HUES6 (cell line): ENCODE data around the gene CNPY1.

Source experiments
- H3K27ac ChIP-seq: 2 replicates; pipeline ENCODE4 v1.7.0; 2013; ENCODE audit warnings: low read depth, mild to moderate bottlenecking, low read length, inconsistent platforms
- H3K27me3 ChIP-seq: 2 replicates; pipeline ENCODE4 v1.6.1; 2013; ENCODE audit warnings: low read length; ENCODE audit not compliant: control insufficient read depth, insufficient read depth
- H3K36me3 ChIP-seq: 2 replicates; pipeline ENCODE4 v1.6.1; 2013; ENCODE audit warnings: low read length; ENCODE audit not compliant: control insufficient read depth, insufficient read depth
- H3K4me1 ChIP-seq: 2 replicates; pipeline ENCODE4 v1.6.1; 2013; ENCODE audit warnings: low read length; ENCODE audit not compliant: control insufficient read depth, insufficient read depth
- H3K4me3 ChIP-seq: 2 replicates; pipeline ENCODE4 v1.5.1; 2013; ENCODE audit warnings: low read depth, low read length
- H3K9ac ChIP-seq: one replicate; pipeline ENCODE4 v1.6.1; 2013; ENCODE audit warnings: mild to moderate bottlenecking, low read length
- H3K9me3 ChIP-seq: 2 replicates; pipeline ENCODE4 v1.6.1; 2013; ENCODE audit warnings: low read depth, low read length; ENCODE audit not compliant: control insufficient read depth, insufficient read depth

The CNPY1 gene

GRCh38 chr7:155586843-155587440, 40.6 kb upstream of the CNPY1 start:
- no peak overlapping the region for H3K4me3 ChIP-seq
- peaks cover 11% of the 10 kb centered on the region; the same call in 1 of the 2 replicates for H3K4me1 ChIP-seq
- H3K27ac ChIP-seq, result no peak overlapping the region
- no peak overlapping the region for H3K9ac ChIP-seq
- H3K27me3 ChIP-seq, result peaks cover 9% of the 10 kb centered on the region; the same call in 1 of the 2 replicates
- H3K9me3 ChIP-seq, result no peaks in the 10 kb centered on the region
- no peaks in the 10 kb centered on the region for H3K36me3 ChIP-seq

GRCh38 chr7:155585951-155586350, 39.6 kb upstream of the CNPY1 start:
- Histone ChIP-seq H3K4me1 (peaks cover 7% of the 10 kb centered on the region; the same call in 1 of the 2 replicates), H3K4me3 (no peak overlapping the region), H3K27ac (no peak overlapping the region), H3K9ac (no peak overlapping the region), H3K27me3 (peaks cover 13% of the 10 kb centered on the region), H3K9me3 (no peaks in the 10 kb centered on the region), H3K36me3 (no peaks in the 10 kb centered on the region)

GRCh38 chr7:155585532-155585895, 39.2 kb upstream of the CNPY1 start:
- Histone ChIP-seq H3K9me3 (no peaks in the 10 kb centered on the region), H3K27ac (no peak overlapping the region), H3K36me3 (no peaks in the 10 kb centered on the region), H3K4me1 (peaks cover 2% of the 10 kb centered on the region; the same call in 1 of the 2 replicates), H3K27me3 (peaks cover 15% of the 10 kb centered on the region), H3K4me3 (no peak overlapping the region), H3K9ac (no peak overlapping the region)

DNA sequence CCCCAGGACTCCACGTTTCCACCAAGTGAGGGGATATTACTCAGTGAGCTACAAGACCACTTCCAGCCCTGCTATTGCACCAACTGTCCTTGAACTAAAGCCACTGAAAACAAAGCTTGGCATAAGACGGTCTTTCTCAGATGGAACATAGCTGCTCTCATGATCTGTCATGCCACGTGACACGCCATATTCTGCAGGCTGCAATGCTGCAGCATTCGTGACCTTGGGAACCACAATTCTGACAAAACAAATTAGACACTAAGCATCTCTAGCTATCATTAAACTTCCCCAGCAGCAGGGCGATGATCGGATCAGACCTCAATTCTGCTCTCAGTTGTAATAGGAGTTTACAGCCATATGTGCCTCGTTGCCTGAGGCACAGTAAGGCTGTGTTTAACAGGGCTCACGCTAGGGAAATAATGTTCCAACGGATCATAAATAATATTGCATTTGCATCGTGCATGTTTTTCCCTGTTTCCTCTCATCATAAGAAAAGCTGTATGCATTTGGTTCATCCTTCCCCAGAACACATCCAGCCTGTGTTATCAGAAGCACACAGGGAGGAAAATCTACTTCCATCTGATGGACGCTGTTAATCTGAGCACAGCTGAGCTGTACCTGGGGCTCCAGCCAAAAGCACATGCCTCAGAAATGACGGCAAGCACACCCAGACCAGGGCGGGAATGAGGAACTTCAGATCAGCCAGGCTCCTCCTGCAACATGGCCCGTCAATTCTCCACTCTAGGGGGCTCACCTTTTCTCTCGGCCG, 38.6 kb upstream of the CNPY1 start:
- Histone ChIP-seq H3K4me3 (no peak overlapping the region), H3K36me3 (no peaks in the 10 kb centered on the region), H3K9ac (no peak overlapping the region), H3K27me3 (peaks cover 19% of the 10 kb centered on the region), H3K27ac (no peak overlapping the region), H3K4me1 (no peaks in the 10 kb centered on the region), H3K9me3 (no peaks in the 10 kb centered on the region)

DNA sequence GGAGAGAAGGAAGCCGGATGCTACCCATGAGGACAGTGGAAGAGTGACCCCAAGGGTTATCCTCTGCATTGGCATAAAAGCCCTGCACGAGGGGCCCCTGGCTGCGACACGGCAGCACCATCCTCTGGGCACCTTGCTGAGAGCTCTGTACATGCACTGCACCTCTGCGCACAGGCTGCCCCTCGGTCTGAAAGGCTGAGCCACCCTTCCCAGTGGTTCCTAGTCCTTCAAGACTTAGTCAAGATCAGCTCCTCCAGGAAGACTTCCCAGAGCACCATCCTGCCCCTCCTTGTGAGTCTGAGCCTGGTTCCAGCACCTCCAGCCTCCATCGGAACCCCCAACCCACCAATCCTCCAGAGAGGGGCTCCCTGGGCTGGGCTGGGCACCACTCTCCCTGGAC, 37.9 kb upstream of the CNPY1 start:
- Histone ChIP-seq H3K9me3 (no peaks in the 10 kb centered on the region), H3K27ac (no peak overlapping the region), H3K4me3 (no peak overlapping the region), H3K27me3 (peaks cover 19% of the 10 kb centered on the region), H3K4me1 (no peaks in the 10 kb centered on the region), H3K9ac (no peak overlapping the region), H3K36me3 (no peaks in the 10 kb centered on the region)

GRCh38 chr7:155583636-155584035, 37.3 kb upstream of the CNPY1 start:
- Histone ChIP-seq H3K27ac (no peak overlapping the region), H3K27me3 (peaks cover 19% of the 10 kb centered on the region), H3K4me1 (no peaks in the 10 kb centered on the region), H3K4me3 (no peak overlapping the region), H3K36me3 (no peaks in the 10 kb centered on the region), H3K9me3 (no peaks in the 10 kb centered on the region), H3K9ac (no peak overlapping the region)

GRCh38 chr7:155581954-155582353, 35.6 kb upstream of the CNPY1 start:
- no peak overlapping the region for H3K27ac ChIP-seq
- H3K9ac ChIP-seq, result no peak overlapping the region
- H3K27me3 ChIP-seq, result peaks cover 19% of the 10 kb centered on the region
- no peaks in the 10 kb centered on the region for H3K36me3 ChIP-seq
- no peak overlapping the region for H3K4me3 ChIP-seq
- H3K9me3 ChIP-seq, result no peaks in the 10 kb centered on the region
- H3K4me1 ChIP-seq, result no peaks in the 10 kb centered on the region

- H3K27me3 ChIP-seq, result peaks cover 19% of the 10 kb centered on the region
- H3K4me1 ChIP-seq, result no peaks in the 10 kb centered on the region
- H3K36me3 ChIP-seq, result no peaks in the 10 kb centered on the region
- H3K9ac ChIP-seq, result no peak overlapping the region
- H3K27ac ChIP-seq, result no peak overlapping the region
- no peaks in the 10 kb centered on the region for H3K9me3 ChIP-seq
- H3K4me3 ChIP-seq, result no peak overlapping the region
Observed at GRCh38 chr7:155581107-155581830, 34.9 kb upstream of the CNPY1 start.

DNA sequence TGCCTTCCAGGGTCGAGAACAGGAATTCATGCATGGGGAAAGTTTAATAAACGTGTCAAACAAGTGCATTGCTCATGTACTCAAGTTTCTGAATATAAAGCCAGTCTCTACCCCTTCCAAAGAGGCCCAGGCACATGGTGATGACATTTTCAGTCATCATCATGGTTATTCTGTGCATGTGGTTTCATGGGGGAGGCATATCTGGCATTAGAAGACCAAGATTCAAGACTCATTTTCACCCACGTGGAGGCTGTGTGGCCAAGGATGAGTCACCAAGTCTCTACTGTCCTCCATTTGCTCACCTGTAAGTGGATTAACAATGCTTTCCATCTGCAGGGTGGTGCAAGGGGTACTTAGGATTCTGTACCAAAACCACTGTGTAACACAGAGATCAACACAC, 34.0 kb upstream of the CNPY1 start:
- Histone ChIP-seq H3K4me1 (no peaks in the 10 kb centered on the region), H3K27me3 (peaks cover 19% of the 10 kb centered on the region), H3K36me3 (no peaks in the 10 kb centered on the region), H3K4me3 (no peak overlapping the region), H3K27ac (no peak overlapping the region), H3K9me3 (no peaks in the 10 kb centered on the region), H3K9ac (no peak overlapping the region)

GRCh38 chr7:155579565-155579964, 33.2 kb upstream of the CNPY1 start:
- H3K9ac ChIP-seq, result no peak overlapping the region
- no peak overlapping the region for H3K27ac ChIP-seq
- no peaks in the 10 kb centered on the region for H3K36me3 ChIP-seq

DNA sequence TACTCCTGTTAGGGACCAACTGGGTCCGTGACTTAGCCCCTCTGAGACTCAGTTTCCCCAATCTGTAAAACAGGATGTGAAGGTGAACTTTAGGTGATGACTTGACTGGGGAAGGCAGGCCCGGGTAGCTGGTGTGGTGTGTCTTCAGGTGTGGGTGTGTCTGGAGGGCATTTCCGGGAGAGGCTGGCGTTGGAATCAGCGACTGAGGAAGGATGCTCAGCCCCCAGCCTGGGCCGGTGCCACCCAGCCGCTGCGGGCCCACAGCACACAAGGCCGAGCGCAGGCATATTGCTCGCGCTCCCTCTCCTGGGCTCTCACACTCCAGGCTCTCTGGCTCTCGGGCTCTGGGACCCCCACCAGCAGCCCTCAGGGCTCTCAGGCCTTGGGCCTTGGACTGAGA, 31.7 kb upstream of the CNPY1 start:
- Histone ChIP-seq H3K36me3 (no peaks in the 10 kb centered on the region), H3K9me3 (no peaks in the 10 kb centered on the region), H3K27me3 (peaks cover 10% of the 10 kb centered on the region), H3K27ac (no peak overlapping the region), H3K4me1 (no peaks in the 10 kb centered on the region), H3K4me3 (no peak overlapping the region), H3K9ac (no peak overlapping the region)

More at GRCh38 chr7:155579565-155579964, 33.2 kb upstream of the CNPY1 start:
- Histone ChIP-seq H3K9me3 (no peaks in the 10 kb centered on the region), H3K27me3 (peaks cover 19% of the 10 kb centered on the region), H3K4me1 (no peaks in the 10 kb centered on the region), H3K4me3 (no peak overlapping the region)
